ENCODE data around the gene CYP21A2.
"Not testable (repeated sequence)": the region's sequence is repeated elsewhere in the genome, so short reads cannot be mapped to it uniquely, and the experiment has no call there.

GRCh38 chr6:32043589-32044380 lies 5.6 kb downstream of the CYP21A2 start:
- TF ChIP-seq CTCF (conservative IDR thresholded peaks at IDR 0.05); EZH2 (IDR thresholded peaks at IDR 0.05; ENCODE audit: low read depth): not testable (repeated sequence)

Data from PC-9 (cell line).